ENCODE results near the gene USP48.

DNA sequence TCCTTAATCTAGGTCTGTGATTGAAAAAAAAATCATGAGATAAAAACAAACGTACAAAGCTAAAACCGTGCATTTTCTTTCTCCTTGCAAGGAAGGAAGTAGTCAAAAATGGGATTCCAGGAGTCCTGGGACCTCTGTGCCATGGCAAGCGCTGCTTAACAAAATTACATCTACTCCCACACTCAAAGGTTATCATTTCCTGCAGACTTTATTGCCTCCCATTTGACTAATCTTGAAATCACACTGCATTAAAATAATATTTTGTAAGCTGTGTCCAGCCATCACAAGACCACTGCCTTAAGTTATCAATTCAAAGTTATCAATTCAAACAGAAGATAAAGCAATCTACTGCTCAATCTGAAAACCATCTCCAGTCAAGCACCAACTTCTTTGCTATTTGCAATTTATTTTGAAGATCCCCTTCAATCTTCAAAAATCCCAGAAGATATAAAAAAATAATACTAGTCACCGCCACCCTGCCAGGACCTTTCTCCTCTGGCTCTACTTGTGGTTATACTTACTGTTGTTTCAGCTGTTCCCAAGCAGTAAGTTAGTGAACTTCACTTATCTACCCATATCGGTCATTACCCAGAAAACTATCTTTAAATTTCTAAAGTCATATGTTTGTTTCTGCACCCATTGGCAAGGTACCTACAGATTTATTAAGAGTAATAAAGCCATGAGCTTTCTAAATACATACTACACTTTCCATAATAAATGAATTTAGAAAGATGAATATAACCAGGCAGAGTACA lies 75.7 kb downstream of the USP48 start:
- TF ChIP-seq, protein P1, sequence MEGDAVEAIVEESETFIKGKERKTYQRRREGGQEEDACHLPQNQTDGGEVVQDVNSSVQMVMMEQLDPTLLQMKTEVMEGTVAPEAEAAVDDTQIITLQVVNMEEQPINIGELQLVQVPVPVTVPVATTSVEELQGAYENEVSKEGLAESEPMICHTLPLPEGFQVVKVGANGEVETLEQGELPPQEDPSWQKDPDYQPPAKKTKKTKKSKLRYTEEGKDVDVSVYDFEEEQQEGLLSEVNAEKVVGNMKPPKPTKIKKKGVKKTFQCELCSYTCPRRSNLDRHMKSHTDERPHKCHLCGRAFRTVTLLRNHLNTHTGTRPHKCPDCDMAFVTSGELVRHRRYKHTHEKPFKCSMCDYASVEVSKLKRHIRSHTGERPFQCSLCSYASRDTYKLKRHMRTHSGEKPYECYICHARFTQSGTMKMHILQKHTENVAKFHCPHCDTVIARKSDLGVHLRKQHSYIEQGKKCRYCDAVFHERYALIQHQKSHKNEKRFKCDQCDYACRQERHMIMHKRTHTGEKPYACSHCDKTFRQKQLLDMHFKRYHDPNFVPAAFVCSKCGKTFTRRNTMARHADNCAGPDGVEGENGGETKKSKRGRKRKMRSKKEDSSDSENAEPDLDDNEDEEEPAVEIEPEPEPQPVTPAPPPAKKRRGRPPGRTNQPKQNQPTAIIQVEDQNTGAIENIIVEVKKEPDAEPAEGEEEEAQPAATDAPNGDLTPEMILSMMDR (IDR thresholded peaks at IDR 0.05) = no peak
- TF ChIP-seq POLR2A (IDR thresholded peaks at IDR 0.05) = no peak

Data from esophagus squamous epithelium (tissue), 4 donors.